GM23338 (cell line): ENCODE data around the gene MBNL1.

Source experiments
- EZH2 ChIP-seq: fragments of 200-600 bp; sonication (generic); IDR thresholded peaks from one replicate; pipeline ENCODE4 v1.8.0; 2017; ENCODE audit warnings: antibody characterized with exemption, mild to moderate bottlenecking, low read depth; ENCODE audit not compliant: unreplicated experiment
- POLR2AphosphoS5 ChIP-seq: IDR thresholded peaks from 2 replicates; pipeline ENCODE4 v1.6.1; 2016; ENCODE audit warnings: antibody characterized with exemption, low read depth
- TF ChIP-seq, protein P1 (sequence below), 2 experiments: fragments of 200-600 bp in 1 of 2; sonication (generic) in 1 of 2; conservative IDR thresholded peaks; 2 replicates each; pipeline versions ENCODE4 v1.5.1 to v1.6.1; 2016 to 2017; ENCODE audit warnings: antibody characterized with exemption in 2 of 2, low read depth in 2 of 2, mild to moderate bottlenecking in 2 of 2, moderate library complexity in 1 of 2

DNA sequence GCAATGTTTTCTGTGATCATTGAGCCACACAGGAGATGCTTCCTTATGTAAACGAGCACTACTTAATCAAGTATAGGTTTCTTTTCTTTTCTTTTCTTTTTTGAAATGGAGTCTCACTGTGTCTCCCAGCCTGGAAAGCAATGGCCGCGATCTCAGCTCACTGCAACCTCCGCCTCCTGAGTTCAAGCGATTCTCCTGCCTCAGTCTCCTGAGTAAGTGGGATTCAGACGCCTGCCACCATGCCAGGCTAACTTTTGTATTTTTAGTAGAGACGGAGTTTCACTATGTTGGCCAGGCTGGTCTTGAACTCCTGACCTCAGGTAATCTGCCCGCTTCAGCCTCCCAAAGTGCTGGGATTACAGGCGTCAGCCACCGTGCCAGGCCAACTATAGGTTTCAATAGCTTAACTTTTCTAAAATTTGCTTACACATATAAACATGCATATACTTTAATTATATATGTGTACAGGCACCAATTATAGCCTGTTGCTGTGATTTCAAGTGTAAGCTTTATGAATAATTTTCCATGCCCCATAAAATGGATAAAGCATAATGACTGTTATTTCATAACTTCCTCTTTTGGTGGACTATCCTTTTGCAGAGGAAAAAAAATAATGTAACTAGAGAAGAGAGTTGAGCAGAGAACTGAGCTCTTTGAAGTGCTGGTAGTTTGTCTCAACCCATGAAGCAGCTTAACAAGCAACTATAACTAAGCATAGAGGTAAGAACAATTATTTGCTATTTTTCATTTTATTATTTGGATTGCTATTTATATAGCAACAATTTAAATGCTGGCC lies 24.8 kb upstream of the MBNL1 start:
- no peak for TF ChIP-seq EZH2
- TF ChIP-seq, protein P1, sequence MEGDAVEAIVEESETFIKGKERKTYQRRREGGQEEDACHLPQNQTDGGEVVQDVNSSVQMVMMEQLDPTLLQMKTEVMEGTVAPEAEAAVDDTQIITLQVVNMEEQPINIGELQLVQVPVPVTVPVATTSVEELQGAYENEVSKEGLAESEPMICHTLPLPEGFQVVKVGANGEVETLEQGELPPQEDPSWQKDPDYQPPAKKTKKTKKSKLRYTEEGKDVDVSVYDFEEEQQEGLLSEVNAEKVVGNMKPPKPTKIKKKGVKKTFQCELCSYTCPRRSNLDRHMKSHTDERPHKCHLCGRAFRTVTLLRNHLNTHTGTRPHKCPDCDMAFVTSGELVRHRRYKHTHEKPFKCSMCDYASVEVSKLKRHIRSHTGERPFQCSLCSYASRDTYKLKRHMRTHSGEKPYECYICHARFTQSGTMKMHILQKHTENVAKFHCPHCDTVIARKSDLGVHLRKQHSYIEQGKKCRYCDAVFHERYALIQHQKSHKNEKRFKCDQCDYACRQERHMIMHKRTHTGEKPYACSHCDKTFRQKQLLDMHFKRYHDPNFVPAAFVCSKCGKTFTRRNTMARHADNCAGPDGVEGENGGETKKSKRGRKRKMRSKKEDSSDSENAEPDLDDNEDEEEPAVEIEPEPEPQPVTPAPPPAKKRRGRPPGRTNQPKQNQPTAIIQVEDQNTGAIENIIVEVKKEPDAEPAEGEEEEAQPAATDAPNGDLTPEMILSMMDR (conservative IDR thresholded peaks at IDR 0.05; ENCODE audit: low read depth in 2 of 2) = no peak
- TF ChIP-seq POLR2AphosphoS5 = no peak
